K562 (cell line): ENCODE measurements around the gene SERINC5. TPM values are rescaled to one million over a fixed set of nuclear protein-coding genes. Genes with fewer than 3 reads are reported as not detected.

ENCODE experiments used
- ARID2 ChIP-seq: fragments of 450-650 bp; IDR thresholded peaks from 2 replicates; pipeline ENCODE4 v1.6.1; 2017; ENCODE audit warnings: antibody characterized with exemption, mild to moderate bottlenecking
- ARNT ChIP-seq, 2 experiments: fragments of 450-650 bp; IDR thresholded peaks; 2 replicates each; pipeline ENCODE4 v1.6.1; 2016; ENCODE audit warnings: mild to moderate bottlenecking in 1 of 2
- DEAF1 ChIP-seq: fragments of 450-650 bp; formaldehyde crosslinking; IDR thresholded peaks from 2 replicates; pipeline ENCODE4 v1.4.0; 2020; ENCODE audit warnings: mild to moderate bottlenecking, moderate library complexity
- GTF2A2 ChIP-seq: IDR thresholded peaks from 2 replicates; pipeline ENCODE4 v1.6.1; 2016; ENCODE audit warnings: mild to moderate bottlenecking, missing genetic modification characterization, missing compliant biosample characterization
- HNRNPK ChIP-seq: fragments of 200-400 bp; formaldehyde crosslinking; IDR thresholded peaks from one replicate; pipeline ENCODE4 v1.6.1; 2018; ENCODE audit warnings: mild to moderate bottlenecking, low read depth, low read length; ENCODE audit not compliant: poor library complexity, severe bottlenecking
- MYC ChIP-seq, 2 experiments: fragments of 250-450 bp in 1 of 2; sonication (Bioruptor Pico) in 1 of 2; IDR thresholded peaks; 2 replicates each; pipeline versions ENCODE4 v1.5.1 to v1.6.1; 2012 to 2021; ENCODE audit warnings: low read depth in 2 of 2, borderline replicate concordance in 1 of 2, improper control_type of control experiment in 1 of 2, low read length in 1 of 2, mild to moderate bottlenecking in 1 of 2, moderate library complexity in 1 of 2
- POLR2H ChIP-seq: IDR thresholded peaks from 2 replicates; pipeline ENCODE4 v1.6.1; 2016; ENCODE audit warnings: missing genetic modification characterization, low read depth, mild to moderate bottlenecking, control low read depth, missing compliant biosample characterization, moderate library complexity
- RAD21 ChIP-seq, 2 experiments: fragments of 250-450 bp in 1 of 2; fragments of 450-650 bp in 1 of 2; sonication (Bioruptor Pico) in 1 of 2; formaldehyde crosslinking in 1 of 2; IDR thresholded peaks in 1 of 2; conservative IDR thresholded peaks in 1 of 2; 2 replicates each; pipeline versions ENCODE4 v1.4.0 to v1.8.0; 2020 to 2022; ENCODE audit warnings: mild to moderate bottlenecking in 2 of 2, moderate library complexity in 1 of 2
- SP1 ChIP-seq: sonication (generic); formaldehyde crosslinking; IDR thresholded peaks from 2 replicates; pipeline ENCODE4 v1.8.1; 2022; ENCODE audit warnings: mild to moderate bottlenecking, missing genetic modification reagents
- STAG1 ChIP-seq: sonication (generic); formaldehyde crosslinking; IDR thresholded peaks from 2 replicates; pipeline ENCODE4 v1.5.0; 2020; ENCODE audit warnings: missing genetic modification reagents, borderline replicate concordance
- ZNF277 ChIP-seq: fragments of 250-450 bp; sonication (Bioruptor Pico); IDR thresholded peaks from 2 replicates; pipeline ENCODE4 v1.8.0; 2022; ENCODE audit warnings: inconsistent platforms, mild to moderate bottlenecking, moderate library complexity, borderline replicate concordance
- ZNF507 ChIP-seq: conservative IDR thresholded peaks from 2 replicates; pipeline ENCODE4 v1.6.1; 2017; ENCODE audit warnings: missing genetic modification characterization, missing compliant biosample characterization
- polyA plus RNA-seq, 8 experiments: library from polyadenylated mRNA; depleted of rRNA in 4 of 8; stranded (reverse) in 5 of 8; unstranded in 3 of 8; fragments of >200 nt; fragmentation: Nextera tagmentation in 2 of 8; fragmentation: Illumina TruSeq in 1 of 8; extraction: Ambion mirVana in 2 of 8; extraction: Trizol in 1 of 8; gene quantifications; 2 replicates each; pipeline versions ENCODE4 v1.2.1 to v1.2.3, GENCODE V29; 2011 to 2014; ENCODE audit warnings: inconsistent platforms in 1 of 8, missing spikeins in 1 of 8
- total RNA-seq, 7 experiments: library from RNA; depleted of rRNA in 6 of 7; stranded (reverse); fragments of >200 nt in 6 of 7; fragmentation: Illumina TruSeq in 2 of 7; extraction: Trizol in 2 of 7; gene quantifications; 2 replicates each; pipeline versions ENCODE4 v1.2.1 to v1.2.3, GENCODE V29; 2011 to 2021; ENCODE audit warnings: low replicate concordance in 1 of 7
- TF ChIP-seq, protein P1 (sequence below), 2 experiments: fragments of 450-650 bp; formaldehyde crosslinking in 1 of 2; IDR thresholded peaks; 2 replicates each; pipeline versions ENCODE4 v1.4.0 to v1.6.1; 2014 to 2020; ENCODE audit warnings: mild to moderate bottlenecking in 2 of 2, borderline replicate concordance in 1 of 2, low read depth in 1 of 2

SERINC5 gene
- total and polyA plus RNA-seq, 9 of the 15 experiments (the other 6 are each of a cell fraction or from before 2014, with no cell fraction given), result 1.4 to 7.9 (median 3.7) TPM

DNA sequence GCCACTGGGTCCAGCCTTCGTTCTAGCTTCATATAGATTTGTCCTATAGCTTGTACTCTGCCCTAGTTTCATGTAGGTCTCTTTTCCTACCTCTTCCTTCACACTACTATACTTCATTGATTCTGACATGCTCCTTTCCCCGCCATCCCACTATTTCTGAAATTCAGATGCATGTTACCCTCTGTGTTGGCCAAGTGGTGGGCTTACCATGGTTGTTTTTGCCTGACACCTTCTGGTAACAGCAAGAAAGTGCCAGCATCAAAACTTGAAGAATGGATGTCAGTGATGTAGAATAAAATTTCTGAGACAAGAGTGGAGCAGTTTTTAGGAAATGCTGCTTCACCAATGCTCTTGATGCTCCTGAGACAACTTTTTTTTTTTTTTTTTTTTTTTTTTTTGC is 19.5 kb upstream of the SERINC5 start (continued):
- TF ChIP-seq, protein P1, sequence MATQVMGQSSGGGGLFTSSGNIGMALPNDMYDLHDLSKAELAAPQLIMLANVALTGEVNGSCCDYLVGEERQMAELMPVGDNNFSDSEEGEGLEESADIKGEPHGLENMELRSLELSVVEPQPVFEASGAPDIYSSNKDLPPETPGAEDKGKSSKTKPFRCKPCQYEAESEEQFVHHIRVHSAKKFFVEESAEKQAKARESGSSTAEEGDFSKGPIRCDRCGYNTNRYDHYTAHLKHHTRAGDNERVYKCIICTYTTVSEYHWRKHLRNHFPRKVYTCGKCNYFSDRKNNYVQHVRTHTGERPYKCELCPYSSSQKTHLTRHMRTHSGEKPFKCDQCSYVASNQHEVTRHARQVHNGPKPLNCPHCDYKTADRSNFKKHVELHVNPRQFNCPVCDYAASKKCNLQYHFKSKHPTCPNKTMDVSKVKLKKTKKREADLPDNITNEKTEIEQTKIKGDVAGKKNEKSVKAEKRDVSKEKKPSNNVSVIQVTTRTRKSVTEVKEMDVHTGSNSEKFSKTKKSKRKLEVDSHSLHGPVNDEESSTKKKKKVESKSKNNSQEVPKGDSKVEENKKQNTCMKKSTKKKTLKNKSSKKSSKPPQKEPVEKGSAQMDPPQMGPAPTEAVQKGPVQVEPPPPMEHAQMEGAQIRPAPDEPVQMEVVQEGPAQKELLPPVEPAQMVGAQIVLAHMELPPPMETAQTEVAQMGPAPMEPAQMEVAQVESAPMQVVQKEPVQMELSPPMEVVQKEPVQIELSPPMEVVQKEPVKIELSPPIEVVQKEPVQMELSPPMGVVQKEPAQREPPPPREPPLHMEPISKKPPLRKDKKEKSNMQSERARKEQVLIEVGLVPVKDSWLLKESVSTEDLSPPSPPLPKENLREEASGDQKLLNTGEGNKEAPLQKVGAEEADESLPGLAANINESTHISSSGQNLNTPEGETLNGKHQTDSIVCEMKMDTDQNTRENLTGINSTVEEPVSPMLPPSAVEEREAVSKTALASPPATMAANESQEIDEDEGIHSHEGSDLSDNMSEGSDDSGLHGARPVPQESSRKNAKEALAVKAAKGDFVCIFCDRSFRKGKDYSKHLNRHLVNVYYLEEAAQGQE (IDR thresholded peaks at IDR 0.05; ENCODE audit: borderline replicate concordance), result peak; percentile 78
- TF ChIP-seq, protein P1 (CRISPR knock-in tag; IDR thresholded peaks at IDR 0.05; ENCODE audit: low read depth), result no peak
- TF ChIP-seq DEAF1, result peak; percentile 56; the same call in 1 of the 2 replicates
- TF ChIP-seq POLR2H (tag), result no peak
- TF ChIP-seq ZNF507 (tag), result no peak
- peak; percentile 82 for TF ChIP-seq ARID2
- TF ChIP-seq RAD21 (CRISPR knock-in tag; conservative IDR thresholded peaks at IDR 0.05 in 1 of 2, IDR thresholded peaks at IDR 0.05 in 1 of 2), result peak; percentile 65 to 88
- TF ChIP-seq STAG1, result peak; percentile 16; the same call in 1 of the 2 replicates
- 0 out of 4 replicates have a peak, but pooled peaks of 1 of the 2 experiments have one; percentile 45 for TF ChIP-seq ARNT (IDR thresholded peaks at IDR 0.05)
- no peak for TF ChIP-seq MYC (IDR thresholded peaks at IDR 0.05; ENCODE audit: low read depth, low read length)
- no peak for TF ChIP-seq MYC (CRISPR knock-in tag; IDR thresholded peaks at IDR 0.05; ENCODE audit: borderline replicate concordance, low read depth)
- TF ChIP-seq ZNF277 (CRISPR knock-in tag), result no peak
- no peak for TF ChIP-seq GTF2A2 (tag)
- TF ChIP-seq HNRNPK, result no peak
- no peak for TF ChIP-seq SP1 (CRISPR knock-in tag)
